ENCODE data around the gene FAM83B.
"Not testable (repeated sequence)": the region's sequence is repeated elsewhere in the genome, so short reads cannot be mapped to it uniquely, and the experiment has no call there.

Gene FAM83B

DNA sequence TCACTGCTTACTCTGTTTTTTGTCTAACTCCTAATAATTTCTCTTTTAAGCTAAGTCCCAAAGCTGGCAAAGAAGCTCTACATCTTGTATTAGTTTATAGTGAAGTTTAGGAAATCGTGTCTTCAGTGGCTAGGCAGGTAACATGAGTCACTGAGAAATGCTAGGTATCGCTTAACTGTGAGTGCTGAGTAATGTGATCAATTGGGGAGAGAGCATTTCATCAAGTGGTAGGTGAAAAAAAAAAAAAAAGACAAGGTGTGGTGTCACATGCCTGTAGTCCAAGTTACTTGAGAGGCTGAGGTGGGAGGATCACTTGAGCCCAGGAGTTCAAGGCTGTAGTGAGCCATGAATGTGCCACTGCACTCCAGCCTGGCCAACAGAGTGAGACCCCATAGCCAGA is 125.3 kb downstream of the FAM83B start:
- H3K27me3 ChIP-seq (ENCODE audit: insufficient read depth, low read length) = no peaks in the 10 kb centered on the region
- H3K4me3 ChIP-seq (ENCODE audit: low read depth, low read length) = no peak overlapping the region

DNA sequence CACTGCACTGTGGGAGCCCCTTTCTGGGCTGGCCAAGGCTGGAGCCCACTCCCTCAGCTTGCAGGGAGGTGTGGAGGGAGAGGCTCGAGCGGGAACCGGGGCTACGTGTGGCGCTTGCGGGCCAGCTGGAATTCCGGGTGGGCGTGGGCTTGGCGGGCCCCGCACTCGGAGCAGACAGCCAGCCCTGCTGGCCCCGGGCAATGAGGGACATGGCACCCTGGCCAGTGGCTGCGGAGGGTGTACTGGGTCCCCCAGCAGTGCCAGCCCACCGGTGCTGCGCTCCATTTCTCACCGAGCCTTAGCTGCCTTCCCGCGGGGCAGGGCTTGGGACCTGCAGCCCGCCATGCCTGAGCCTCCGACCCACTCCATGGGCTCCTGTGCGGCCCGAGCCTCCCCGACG is 132.6 kb downstream of the FAM83B start:
- H3K36me3 ChIP-seq (ENCODE audit: insufficient read depth, low read length); H3K4me1 ChIP-seq (ENCODE audit: control insufficient read depth, insufficient read depth, low read length, unreplicated experiment); H3K27me3 ChIP-seq (ENCODE audit: insufficient read depth, low read length); H2AFZ ChIP-seq (ENCODE audit: low read length, unreplicated experiment); H3K4me3 ChIP-seq (ENCODE audit: low read depth, low read length); H3K27ac ChIP-seq (ENCODE audit: low read depth, low read length); H3K79me2 ChIP-seq (ENCODE audit: control insufficient read depth, insufficient read depth, low read length, unreplicated experiment): not testable (repeated sequence)

More for the DNA sequence above, 125.3 kb downstream of the FAM83B start:
- Histone ChIP-seq H3K79me2 (ENCODE audit: control insufficient read depth, insufficient read depth, low read length, unreplicated experiment) (no peaks in the 10 kb centered on the region), H2AFZ (ENCODE audit: low read length, unreplicated experiment) (no peak overlapping the region), H3K36me3 (ENCODE audit: insufficient read depth, low read length) (no peaks in the 10 kb centered on the region), H3K27ac (ENCODE audit: low read depth, low read length) (no peak overlapping the region), H3K4me1 (ENCODE audit: control insufficient read depth, insufficient read depth, low read length, unreplicated experiment) (no peaks in the 10 kb centered on the region)

DNA sequence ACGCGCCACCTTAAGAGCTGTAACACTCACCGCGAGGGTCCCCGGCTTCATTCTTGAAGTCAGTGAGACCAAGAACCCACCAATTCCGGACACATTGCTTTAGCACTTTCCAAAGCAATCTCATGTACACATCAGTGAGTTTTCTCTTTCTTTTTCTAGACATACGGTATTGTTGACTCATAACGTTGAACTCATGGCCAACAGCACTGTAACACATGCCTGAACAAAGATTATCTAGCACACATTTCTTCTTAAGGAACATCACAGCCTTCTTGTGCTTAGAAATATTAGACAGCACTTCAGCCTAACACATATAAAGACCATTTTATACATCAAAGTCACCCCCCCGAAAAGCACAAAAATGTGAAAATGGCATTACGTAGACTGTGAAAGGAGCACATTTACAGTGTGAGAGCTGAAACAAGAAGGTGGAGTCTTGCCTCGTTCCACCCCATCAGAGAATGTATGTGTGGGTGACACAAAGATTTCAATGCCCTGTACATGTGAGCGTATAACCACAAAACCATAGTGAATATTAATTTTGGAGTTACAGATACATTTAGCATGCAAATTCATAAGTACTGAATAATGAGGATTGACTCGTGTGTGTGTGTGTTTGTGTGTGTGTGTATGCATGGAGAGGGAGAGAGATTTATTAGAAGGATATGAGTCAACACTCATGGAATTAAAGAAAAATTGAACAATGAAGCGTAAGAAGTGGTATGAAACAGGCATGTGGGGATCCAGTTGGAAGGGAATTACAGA is 134.1 kb downstream of the FAM83B start:
- Histone ChIP-seq H3K4me1 (ENCODE audit: control insufficient read depth, insufficient read depth, low read length, unreplicated experiment) (no peaks in the 10 kb centered on the region), H3K79me2 (ENCODE audit: control insufficient read depth, insufficient read depth, low read length, unreplicated experiment) (no peaks in the 10 kb centered on the region), H3K27ac (ENCODE audit: low read depth, low read length) (no peak overlapping the region), H3K36me3 (ENCODE audit: insufficient read depth, low read length) (no peaks in the 10 kb centered on the region), H3K4me3 (ENCODE audit: low read depth, low read length) (no peak overlapping the region), H2AFZ (ENCODE audit: low read length, unreplicated experiment) (no peak overlapping the region), H3K27me3 (ENCODE audit: insufficient read depth, low read length) (no peaks in the 10 kb centered on the region)

DNA sequence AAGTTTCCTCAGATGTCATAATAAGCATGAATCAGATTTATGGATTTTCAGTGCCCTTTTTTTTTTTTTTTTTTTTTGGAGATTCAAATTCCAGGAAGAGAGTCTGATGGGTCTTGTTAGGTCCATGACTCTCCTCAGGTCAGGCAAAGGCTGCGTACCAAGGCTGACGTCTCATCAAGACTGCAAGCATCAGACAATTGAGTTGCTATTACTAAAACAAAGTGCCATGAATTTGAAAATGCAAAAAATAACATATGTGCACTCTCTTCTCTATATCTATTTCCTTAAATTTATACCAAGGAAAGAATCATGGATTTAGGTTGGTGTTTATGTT is 134.7 kb downstream of the FAM83B start:
- Histone ChIP-seq H3K4me1 (ENCODE audit: control insufficient read depth, insufficient read depth, low read length, unreplicated experiment) (no peaks in the 10 kb centered on the region), H2AFZ (ENCODE audit: low read length, unreplicated experiment) (no peak overlapping the region), H3K79me2 (ENCODE audit: control insufficient read depth, insufficient read depth, low read length, unreplicated experiment) (no peaks in the 10 kb centered on the region), H3K27ac (ENCODE audit: low read depth, low read length) (no peak overlapping the region), H3K36me3 (ENCODE audit: insufficient read depth, low read length) (no peaks in the 10 kb centered on the region), H3K4me3 (ENCODE audit: low read depth, low read length) (no peak overlapping the region), H3K27me3 (ENCODE audit: insufficient read depth, low read length) (no peaks in the 10 kb centered on the region)

DNA sequence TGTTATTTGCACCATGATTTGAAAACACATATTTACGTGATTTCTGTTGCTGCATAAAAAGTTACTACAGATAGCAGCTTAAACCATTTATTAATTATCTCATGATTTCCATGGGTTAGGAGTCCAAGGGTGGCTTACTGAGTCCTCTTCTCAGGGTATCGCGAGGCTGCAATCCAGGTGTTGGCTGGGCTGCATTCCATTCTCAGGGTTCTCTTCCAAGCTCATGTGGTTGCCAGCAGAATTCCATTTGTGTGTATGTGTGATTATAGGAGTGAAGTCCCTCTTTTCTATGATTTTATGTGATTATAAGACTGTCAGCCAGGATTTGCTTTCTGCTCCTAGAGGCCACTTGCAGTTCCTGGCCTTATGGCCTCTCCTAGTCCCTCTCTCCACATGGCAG is 135.1 kb downstream of the FAM83B start:
- no peak overlapping the region for H3K27ac ChIP-seq (ENCODE audit: low read depth, low read length)
- no peaks in the 10 kb centered on the region for H3K79me2 ChIP-seq (ENCODE audit: control insufficient read depth, insufficient read depth, low read length, unreplicated experiment)
- H3K36me3 ChIP-seq (ENCODE audit: insufficient read depth, low read length) = no peaks in the 10 kb centered on the region
- no peaks in the 10 kb centered on the region for H3K27me3 ChIP-seq (ENCODE audit: insufficient read depth, low read length)
- H3K4me1 ChIP-seq (ENCODE audit: control insufficient read depth, insufficient read depth, low read length, unreplicated experiment) = no peaks in the 10 kb centered on the region
- no peak overlapping the region for H2AFZ ChIP-seq (ENCODE audit: low read length, unreplicated experiment)
- no peak overlapping the region for H3K4me3 ChIP-seq (ENCODE audit: low read depth, low read length)

DNA sequence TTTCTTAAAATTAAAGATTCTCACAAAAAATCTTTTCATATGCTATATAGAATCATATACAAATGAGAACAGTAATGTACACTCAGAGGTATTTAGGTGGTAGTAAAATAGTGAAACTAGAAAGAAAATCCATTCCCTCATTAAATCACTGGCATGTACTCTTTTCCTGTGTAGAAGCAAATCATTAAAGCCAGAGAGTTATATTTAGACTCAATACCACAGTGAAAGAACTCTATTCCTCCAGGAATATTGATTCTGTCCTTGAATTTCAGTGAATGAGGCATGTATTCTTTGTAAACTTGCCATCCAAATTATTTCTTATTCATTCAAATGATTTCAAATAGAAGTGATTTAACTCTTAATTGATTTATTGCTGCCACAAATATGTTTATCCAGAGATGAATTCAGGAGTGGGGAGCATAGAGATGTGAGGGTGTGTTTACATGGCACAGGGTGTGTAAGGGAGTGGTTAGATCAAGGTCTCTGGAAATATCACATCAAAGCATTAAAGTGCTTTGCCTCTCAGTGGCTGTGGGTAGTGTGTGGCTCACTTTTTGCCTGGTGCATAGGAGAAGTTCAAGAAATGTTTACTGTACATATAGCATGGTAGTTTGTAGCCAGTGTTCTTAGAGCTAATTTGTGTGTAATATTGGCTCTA is 141.2 kb downstream of the FAM83B start:
- no peaks in the 10 kb centered on the region for H3K36me3 ChIP-seq (ENCODE audit: insufficient read depth, low read length)
- no peaks in the 10 kb centered on the region for H3K79me2 ChIP-seq (ENCODE audit: control insufficient read depth, insufficient read depth, low read length, unreplicated experiment)
- H2AFZ ChIP-seq (ENCODE audit: low read length, unreplicated experiment) = no peak overlapping the region
- no peak overlapping the region for H3K4me3 ChIP-seq (ENCODE audit: low read depth, low read length)
- no peaks in the 10 kb centered on the region for H3K4me1 ChIP-seq (ENCODE audit: control insufficient read depth, insufficient read depth, low read length, unreplicated experiment)
- no peak overlapping the region for H3K27ac ChIP-seq (ENCODE audit: low read depth, low read length)
- H3K27me3 ChIP-seq (ENCODE audit: insufficient read depth, low read length) = no peaks in the 10 kb centered on the region

DNA sequence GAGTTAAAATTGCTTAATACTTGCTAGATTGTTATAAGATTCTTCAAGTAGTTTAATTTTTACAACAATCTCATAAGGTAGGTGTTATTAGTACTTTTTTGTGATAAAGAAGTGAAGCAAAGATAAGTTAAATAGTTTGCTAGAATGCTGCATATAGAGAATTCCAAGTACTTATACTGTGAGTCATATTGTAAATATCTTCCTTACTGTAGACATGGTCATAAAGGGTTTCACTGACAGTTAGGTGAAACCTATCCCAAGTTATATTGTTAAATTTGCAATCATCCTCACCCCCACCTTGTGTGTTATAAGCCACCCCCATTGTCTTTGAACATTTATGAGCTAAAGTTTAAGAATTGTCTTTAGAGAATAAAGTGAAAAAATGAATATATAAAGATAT is 142.0 kb downstream of the FAM83B start:
- H3K4me3 ChIP-seq (ENCODE audit: low read depth, low read length) = no peak overlapping the region
- H3K79me2 ChIP-seq (ENCODE audit: control insufficient read depth, insufficient read depth, low read length, unreplicated experiment) = no peaks in the 10 kb centered on the region
- no peaks in the 10 kb centered on the region for H3K4me1 ChIP-seq (ENCODE audit: control insufficient read depth, insufficient read depth, low read length, unreplicated experiment)
- H3K27me3 ChIP-seq (ENCODE audit: insufficient read depth, low read length) = no peaks in the 10 kb centered on the region
- no peak overlapping the region for H3K27ac ChIP-seq (ENCODE audit: low read depth, low read length)
- H2AFZ ChIP-seq (ENCODE audit: low read length, unreplicated experiment) = no peak overlapping the region
- H3K36me3 ChIP-seq (ENCODE audit: insufficient read depth, low read length) = no peaks in the 10 kb centered on the region

DNA sequence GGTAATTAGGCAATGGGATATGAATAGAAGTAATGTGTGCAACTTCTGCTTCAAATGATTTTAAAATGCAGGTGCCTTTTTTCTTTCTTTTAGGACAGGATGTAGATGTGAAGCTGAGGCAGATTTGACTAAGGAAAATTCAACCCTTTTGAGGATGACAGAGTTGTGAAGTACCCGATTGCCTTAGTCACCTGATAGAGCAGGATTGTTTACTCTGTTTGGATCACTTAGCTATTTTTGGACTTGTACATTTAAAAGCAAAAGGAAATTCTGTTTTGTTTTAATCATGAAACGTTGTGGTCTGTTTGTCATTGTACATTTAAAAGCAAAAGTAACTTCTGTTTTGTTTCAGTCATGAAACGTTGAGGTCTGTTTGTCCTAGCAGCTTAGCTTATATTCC is 143.4 kb downstream of the FAM83B start:
- Histone ChIP-seq H3K27me3 (ENCODE audit: insufficient read depth, low read length) (no peaks in the 10 kb centered on the region), H3K4me3 (ENCODE audit: low read depth, low read length) (no peak overlapping the region), H2AFZ (ENCODE audit: low read length, unreplicated experiment) (no peak overlapping the region), H3K4me1 (ENCODE audit: control insufficient read depth, insufficient read depth, low read length, unreplicated experiment) (no peaks in the 10 kb centered on the region), H3K36me3 (ENCODE audit: insufficient read depth, low read length) (no peaks in the 10 kb centered on the region), H3K79me2 (ENCODE audit: control insufficient read depth, insufficient read depth, low read length, unreplicated experiment) (no peaks in the 10 kb centered on the region), H3K27ac (ENCODE audit: low read depth, low read length) (no peak overlapping the region)

Measured in ACC112 (cell line).